ENCODE measurements around the gene EFNA4. TPM values are rescaled to one million over a fixed set of nuclear protein-coding genes. Genes with fewer than 3 reads are reported as not detected.

The EFNA4 gene
- polyA plus RNA-seq, 2 of the 4 experiments (the other 2 are of a cell fraction): 3.1 to 8.7 TPM

GRCh38 chr1:155110381-155110780 lies 46.8 kb downstream of the EFNA4 start:
- ATAC-seq: no peak
- POLR2A ChIA-PET: no interaction called here
- Histone ChIP-seq H3K9me3 (no peaks in the 10 kb centered on the region), H3K4me1 (no peaks in the 10 kb centered on the region), H3K4me2 (no peak overlapping the region), H3K27ac (no peak overlapping the region), H3K4me3 (no peak overlapping the region)
- 76% methylated on average over 8 of the region's 8 CpGs for WGBS (ENCODE audit: missing lambda C conversion rate)
- CTCF ChIA-PET: interaction anchor here (2.2 to 9.2 kb wide), 2 partner anchors 19 to 58 kb away, joined by 14 to 62 read pairs; no protein-coding TSS in a partner anchor
- TF ChIP-seq KDM5A (IDR thresholded peaks at IDR 0.05): no peak
- no peak for TF ChIP-seq HMGXB4 (CRISPR knock-in tag; IDR thresholded peaks at IDR 0.05; ENCODE audit: borderline replicate concordance)
- DNase-seq (ENCODE audit: low read depth in 1 of 2, low spot score in 1 of 2): no peak
- no peak for FAIRE-seq

DNA sequence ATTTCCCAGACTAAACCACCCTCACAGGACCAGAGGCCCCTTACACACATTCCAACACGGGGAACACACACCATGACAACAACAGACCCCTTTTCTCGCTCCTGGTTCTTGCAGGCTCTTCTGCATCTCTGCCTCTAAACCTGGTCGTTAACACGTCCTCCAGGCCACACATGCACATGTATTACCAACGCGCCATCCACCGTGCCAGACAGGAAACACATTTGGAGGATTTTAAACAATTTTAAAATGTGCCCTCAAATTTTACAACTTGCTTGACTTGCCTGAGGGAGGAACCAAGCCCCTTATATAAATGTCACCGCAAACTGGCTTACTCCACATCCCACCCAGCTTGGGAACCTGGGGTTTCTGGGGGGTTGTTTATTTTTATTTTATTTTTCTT lies 47.3 kb downstream of the EFNA4 start:
- ATAC-seq: no peak
- Histone ChIP-seq H3K27ac (no peak overlapping the region), H3K4me2 (no peak overlapping the region), H3K4me1 (no peaks in the 10 kb centered on the region), H3K9me3 (no peaks in the 10 kb centered on the region), H3K4me3 (no peak overlapping the region)
- no peak for DNase-seq (ENCODE audit: low read depth in 1 of 2, low spot score in 1 of 2)
- WGBS (ENCODE audit: missing lambda C conversion rate): 79% methylated on average over 8 of the region's 8 CpGs
- FAIRE-seq: no peak
- POLR2A ChIA-PET: no interaction called here
- CTCF ChIA-PET: interaction anchor here (2.2 to 9.2 kb wide), 2 partner anchors 19 to 57 kb away, joined by 14 to 62 read pairs; no protein-coding TSS in a partner anchor
- no peak for TF ChIP-seq HEYL (CRISPR knock-in tag; IDR thresholded peaks at IDR 0.05)
- no peak for TF ChIP-seq RNF2 (IDR thresholded peaks at IDR 0.05; ENCODE audit: borderline replicate concordance, low read depth)
- no peak for TF ChIP-seq EHMT2 (IDR thresholded peaks at IDR 0.05; ENCODE audit: low read depth)
- TF ChIP-seq, protein P1, sequence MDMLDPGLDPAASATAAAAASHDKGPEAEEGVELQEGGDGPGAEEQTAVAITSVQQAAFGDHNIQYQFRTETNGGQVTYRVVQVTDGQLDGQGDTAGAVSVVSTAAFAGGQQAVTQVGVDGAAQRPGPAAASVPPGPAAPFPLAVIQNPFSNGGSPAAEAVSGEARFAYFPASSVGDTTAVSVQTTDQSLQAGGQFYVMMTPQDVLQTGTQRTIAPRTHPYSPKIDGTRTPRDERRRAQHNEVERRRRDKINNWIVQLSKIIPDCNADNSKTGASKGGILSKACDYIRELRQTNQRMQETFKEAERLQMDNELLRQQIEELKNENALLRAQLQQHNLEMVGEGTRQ (IDR thresholded peaks at IDR 0.05): no peak
- TF ChIP-seq, protein P2, sequence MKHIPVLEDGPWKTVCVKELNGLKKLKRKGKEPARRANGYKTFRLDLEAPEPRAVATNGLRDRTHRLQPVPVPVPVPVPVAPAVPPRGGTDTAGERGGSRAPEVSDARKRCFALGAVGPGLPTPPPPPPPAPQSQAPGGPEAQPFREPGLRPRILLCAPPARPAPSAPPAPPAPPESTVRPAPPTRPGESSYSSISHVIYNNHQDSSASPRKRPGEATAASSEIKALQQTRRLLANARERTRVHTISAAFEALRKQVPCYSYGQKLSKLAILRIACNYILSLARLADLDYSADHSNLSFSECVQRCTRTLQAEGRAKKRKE (CRISPR knock-in tag; IDR thresholded peaks at IDR 0.05; ENCODE audit: low read depth): no peak
- no peak for TF ChIP-seq POLR2AphosphoS2 (conservative IDR thresholded peaks at IDR 0.05; ENCODE audit: low read length)
- TF ChIP-seq ZFP36 (IDR thresholded peaks at IDR 0.05; ENCODE audit: borderline replicate concordance, partially characterized antibody): no peak
- no peak for TF ChIP-seq FOXS1 (CRISPR knock-in tag; IDR thresholded peaks at IDR 0.05)
- no peak for TF ChIP-seq MAZ (IDR thresholded peaks at IDR 0.05; ENCODE audit: borderline replicate concordance, low read depth, low read length)
- TF ChIP-seq NPAS2 (CRISPR knock-in tag; IDR thresholded peaks at IDR 0.05; ENCODE audit: borderline replicate concordance): no peak
- TF ChIP-seq CBX8 (IDR thresholded peaks at IDR 0.05): no peak
- no peak for TF ChIP-seq HDAC2 (IDR thresholded peaks at IDR 0.05)

DNA sequence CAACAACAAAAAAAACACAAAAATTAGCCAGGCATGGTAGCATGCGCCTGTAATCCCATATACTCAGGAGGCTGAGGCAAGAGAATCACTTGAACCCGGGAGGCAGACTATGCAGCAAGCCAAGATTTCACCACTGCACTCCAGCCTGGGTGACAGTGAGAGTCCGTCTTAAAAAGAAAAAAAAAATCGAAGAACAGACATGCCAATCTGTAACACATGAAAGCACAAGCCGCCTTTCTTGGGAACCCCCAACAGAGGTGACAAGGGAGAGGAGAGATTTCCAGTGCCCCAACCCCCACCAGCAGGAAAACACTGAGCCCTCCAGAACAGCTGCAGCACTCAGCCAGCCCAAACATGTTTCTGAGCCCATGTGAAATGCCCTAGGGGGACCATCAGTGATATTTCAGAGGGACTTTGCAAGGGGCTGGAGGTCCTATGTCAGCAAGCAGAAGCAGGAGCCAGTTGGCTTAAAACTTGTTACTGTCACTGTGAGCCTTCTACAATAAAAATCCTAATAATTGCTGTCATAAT lies 50.0 kb downstream of the EFNA4 start:
- CTCF ChIA-PET: interaction anchor here (1.5 to 5.0 kb wide), 4 partner anchors 8 to 28 kb away, joined by 3 to 39 read pairs (median 12); no protein-coding TSS in a partner anchor
- no peak overlapping the region for H3K4me3 ChIP-seq
- no peaks in the 10 kb centered on the region for H3K4me1 ChIP-seq
- no peak overlapping the region for H3K27ac ChIP-seq
- POLR2A ChIA-PET: no interaction called here
- DNase-seq (ENCODE audit: low read depth in 1 of 2, low spot score in 1 of 2): no peak
- no peak for TF ChIP-seq EP300 (IDR thresholded peaks at IDR 0.05)
- no peak for TF ChIP-seq BHLHE40 (IDR thresholded peaks at IDR 0.05; ENCODE audit: low read depth, low read length)
- no peak for TF ChIP-seq SMC3 (IDR thresholded peaks at IDR 0.05)
- TF ChIP-seq CTCF (IDR thresholded peaks at IDR 0.05): no peak
- TF ChIP-seq POLR2A (IDR thresholded peaks at IDR 0.05; ENCODE audit: low read length): no peak
- TF ChIP-seq ZFP36 (IDR thresholded peaks at IDR 0.05; ENCODE audit: borderline replicate concordance, partially characterized antibody): no peak
- TF ChIP-seq MAFK (IDR thresholded peaks at IDR 0.05; ENCODE audit: partially characterized antibody): no peak
- no peak for FAIRE-seq
- no peak overlapping the region for H3K4me2 ChIP-seq
- H3K9me3 ChIP-seq: no peaks in the 10 kb centered on the region
- 55% methylated on average over 5 of the region's 5 CpGs for WGBS (ENCODE audit: missing lambda C conversion rate)
- ATAC-seq: no peak

All from A549 (cell line).